Measurements from ENCODE around the gene ZBTB20.

- TF ChIP-seq CTCF (conservative IDR thresholded peaks at IDR 0.05) (no peak), EZH2 (IDR thresholded peaks at IDR 0.05; ENCODE audit: low read depth) (no peak)
Measured at GRCh38 chr3:114552527-114552812, 594.6 kb downstream of the ZBTB20 start.

All from PC-9 (cell line).